HL-60/S4 treated with phorbol 12-myristate 13-acetate at 8.2 ng/mL for 4 days and 3 days (cell line): ENCODE data around the gene SPTB.

Experiments used
- in situ Hi-C: fragments of 300-500 bp; cut with MboI; formaldehyde crosslinking; loops from 2 replicates; pipeline ENCODE4 v1.15.0; 2022; ENCODE audit warnings: low sequenced_read_pairs

SPTB gene

GRCh38 chr14:64758025-64758521 lies 121.6 kb downstream of the SPTB start:
- in situ Hi-C loops, result loop anchor here (25.0 kb wide), 1 partner anchor 96 kb away; no protein-coding TSS in a partner anchor

GRCh38 chr14:64757601-64758000 lies 122.1 kb downstream of the SPTB start:
- in situ Hi-C loops, result loop anchor here (25.0 kb wide), 1 partner anchor 95 kb away; no protein-coding TSS in a partner anchor

GRCh38 chr14:64756712-64757111 lies 123.0 kb downstream of the SPTB start:
- in situ Hi-C loops, result loop anchor here (25.0 kb wide), 1 partner anchor 94 kb away; no protein-coding TSS in a partner anchor

- in situ Hi-C loops, result loop anchor here (25.0 kb wide), 1 partner anchor 94 kb away; no protein-coding TSS in a partner anchor
These were observed 123.9 kb downstream of the SPTB start for GRCh38 chr14:64755781-64756221.

GRCh38 chr14:64754685-64755084 lies 125.0 kb downstream of the SPTB start:
- in situ Hi-C loops, result loop anchor here (25.0 kb wide), 1 partner anchor 92 kb away; no protein-coding TSS in a partner anchor

GRCh38 chr14:64753999-64754398 lies 125.7 kb downstream of the SPTB start:
- in situ Hi-C loops, result loop anchor here (25.0 kb wide), 1 partner anchor 92 kb away; no protein-coding TSS in a partner anchor

- in situ Hi-C loops, result loop anchor here (25.0 kb wide), 1 partner anchor 91 kb away; no protein-coding TSS in a partner anchor
These were observed 126.3 kb downstream of the SPTB start for GRCh38 chr14:64753374-64753773.

GRCh38 chr14:64752909-64753308 lies 126.8 kb downstream of the SPTB start:
- in situ Hi-C loops, result loop anchor here (25.0 kb wide), 1 partner anchor 91 kb away; no protein-coding TSS in a partner anchor

GRCh38 chr14:64748995-64749714 lies 130.6 kb downstream of the SPTB start:
- in situ Hi-C loops, result no loop called here

GRCh38 chr14:64748521-64748920 lies 131.2 kb downstream of the SPTB start:
- in situ Hi-C loops, result no loop called here

GRCh38 chr14:64747327-64747726 lies 132.4 kb downstream of the SPTB start:
- in situ Hi-C loops, result no loop called here

- in situ Hi-C loops, result no loop called here
These were observed 133.1 kb downstream of the SPTB start for GRCh38 chr14:64746298-64747250.

- in situ Hi-C loops, result no loop called here
These were observed 134.1 kb downstream of the SPTB start for GRCh38 chr14:64745511-64746091.

- in situ Hi-C loops, result no loop called here
These were observed 136.6 kb downstream of the SPTB start for GRCh38 chr14:64743061-64743460.

GRCh38 chr14:64741961-64742360 lies 137.7 kb downstream of the SPTB start:
- in situ Hi-C loops, result no loop called here

- in situ Hi-C loops, result no loop called here
These were observed 138.5 kb downstream of the SPTB start for GRCh38 chr14:64741200-64741599.

- in situ Hi-C loops, result no loop called here
These were observed 141.4 kb downstream of the SPTB start for GRCh38 chr14:64738281-64738804.

GRCh38 chr14:64737391-64738280 lies 142.1 kb downstream of the SPTB start:
- in situ Hi-C loops, result no loop called here
